IMR-90 (cell line): Measurements from ENCODE around the gene IL3RA. TPM values are rescaled to one million over a fixed set of nuclear protein-coding genes. Genes with fewer than 3 reads are reported as not detected.

Experiments used
- ATAC-seq: fragments of 200-7000 bp; cut with Tn5 transposase; 2 replicates; pipeline ENCODE4 v1.9.1; 2020; ENCODE audit warnings: low read depth, mild to moderate bottlenecking, moderate library complexity
- BruUV-seq: library from RNA; stranded (reverse); fragments of 400-500 nt; replicated peaks from 2 replicates; lab custom pipeline; 2021; lab: Mats Ljungman, UMichigan
- CTCF ChIA-PET: fragments of 300-600 bp; formaldehyde crosslinking; extraction: SDS; loops from one replicate; lab custom pipeline; 2021; ENCODE audit warnings: antibody characterized with exemption; lab: Yijun Ruan, JAX
- POLR2A ChIA-PET: fragments of 300-600 bp; sonication (Branson Sonifier 250); formaldehyde crosslinking; loops from one replicate; lab custom pipeline; 2022; ENCODE audit warnings: antibody characterized with exemption; ENCODE audit not compliant: unreplicated experiment; lab: Charles Lee
- DNase-seq: peaks from one replicate; pipeline ENCODE4 v3.0.0; 2013
- H2AFZ ChIP-seq: replicated peaks from 2 replicates; pipeline ENCODE3; 2013; ENCODE audit warnings: low read length, mild to moderate bottlenecking; ENCODE audit not compliant: poor library complexity
- H2AK5ac ChIP-seq: 2 replicates; pipeline ENCODE4 v1.6.1; 2013; ENCODE audit warnings: low read depth, low read length, inconsistent platforms
- H2AK9ac ChIP-seq: replicated peaks from 2 replicates; pipeline ENCODE3; 2013; ENCODE audit warnings: mild to moderate bottlenecking, low read depth, low read length, moderate library complexity; ENCODE audit not compliant: poor library complexity
- H2BK120ac ChIP-seq: 2 replicates; pipeline ENCODE4 v1.6.1; 2013; ENCODE audit warnings: low read depth, low read length, inconsistent platforms
- H2BK15ac ChIP-seq: 3 replicates; pipeline ENCODE4 v1.6.1; 2013; ENCODE audit warnings: low read depth, low read length, inconsistent platforms
- H2BK20ac ChIP-seq: 2 replicates; pipeline ENCODE4 v1.6.1; 2013; ENCODE audit warnings: low read depth, mild to moderate bottlenecking, inconsistent platforms, low read length, moderate library complexity
- H2BK5ac ChIP-seq: 2 replicates; pipeline ENCODE4 v1.6.1; 2013; ENCODE audit warnings: mild to moderate bottlenecking, low read depth, low read length, inconsistent platforms; ENCODE audit not compliant: poor library complexity, severe bottlenecking
- H3K14ac ChIP-seq: replicated peaks from 2 replicates; pipeline ENCODE4 v1.6.1; 2013; ENCODE audit warnings: low read depth, low read length, inconsistent platforms
- H3K18ac ChIP-seq: 2 replicates; pipeline ENCODE4 v1.6.1; 2013; ENCODE audit warnings: low read depth, low read length, control low read depth
- H3K23ac ChIP-seq: 2 replicates; pipeline ENCODE4 v1.6.1; 2013; ENCODE audit warnings: low read depth, low read length, inconsistent platforms
- H3K27ac ChIP-seq: 2 replicates; pipeline ENCODE4 v1.5.1; 2013; ENCODE audit warnings: mild to moderate bottlenecking, control low read depth, low read length; ENCODE audit not compliant: insufficient read depth
- H3K27me3 ChIP-seq: 2 replicates; pipeline ENCODE4 v1.6.1; 2013; ENCODE audit warnings: low read length; ENCODE audit not compliant: control insufficient read depth, insufficient read depth
- H3K36me3 ChIP-seq: 2 replicates; pipeline ENCODE4 v1.6.1; 2013; ENCODE audit warnings: low read length, mixed read lengths; ENCODE audit not compliant: control insufficient read depth, insufficient read depth
- H3K4ac ChIP-seq: 2 replicates; pipeline ENCODE4 v1.6.1; 2013; ENCODE audit warnings: low read depth, low read length, inconsistent platforms
- H3K4me1 ChIP-seq: 2 replicates; pipeline ENCODE4 v1.6.1; 2013; ENCODE audit warnings: low read length, mixed read lengths; ENCODE audit not compliant: control insufficient read depth, insufficient read depth
- H3K4me2 ChIP-seq: 2 replicates; pipeline ENCODE4 v1.6.1; 2013; ENCODE audit warnings: low read depth, mild to moderate bottlenecking, control low read depth, low read length, moderate library complexity
- H3K4me3 ChIP-seq: 2 replicates; pipeline ENCODE4 v1.5.1; 2013; ENCODE audit warnings: low read depth, mild to moderate bottlenecking, control low read depth, low read length, moderate library complexity; ENCODE audit not compliant: insufficient read depth
- H3K56ac ChIP-seq: 2 replicates; pipeline ENCODE4 v1.6.1; 2013; ENCODE audit warnings: low read length, inconsistent platforms; ENCODE audit not compliant: insufficient read depth; ENCODE audit errors: extremely low read depth
- H3K79me1 ChIP-seq, 2 experiments: 2 replicates each; pipeline ENCODE4 v1.6.1; 2013; ENCODE audit warnings: low read length in 2 of 2, inconsistent platforms in 1 of 2, low read depth in 1 of 2
- H3K9ac ChIP-seq: 2 replicates; pipeline ENCODE4 v1.6.1; 2013; ENCODE audit warnings: low read depth, low read length, control low read depth
- H3K9me1 ChIP-seq: 2 replicates; pipeline ENCODE4 v1.6.1; 2013; ENCODE audit warnings: low read length, inconsistent platforms; ENCODE audit not compliant: insufficient read depth
- H3K9me3 ChIP-seq: 2 replicates; pipeline ENCODE4 v1.6.1; 2013; ENCODE audit warnings: low read length; ENCODE audit not compliant: control insufficient read depth, insufficient read depth
- H4K20me1 ChIP-seq: 2 replicates; pipeline ENCODE4 v1.6.1; 2013; ENCODE audit warnings: low read length, inconsistent platforms; ENCODE audit not compliant: insufficient read depth
- H4K5ac ChIP-seq: 2 replicates; pipeline ENCODE4 v1.6.1; 2013; ENCODE audit warnings: mild to moderate bottlenecking, low read depth, low read length, control low read depth
- H4K8ac ChIP-seq, 2 experiments: 2 replicates each; pipeline ENCODE4 v1.6.1; 2013; ENCODE audit warnings: low read depth in 2 of 2, low read length in 2 of 2, control low read depth in 1 of 2, inconsistent platforms in 1 of 2
- H4K91ac ChIP-seq: 2 replicates; pipeline ENCODE4 v1.6.1; 2013; ENCODE audit warnings: low read depth, low read length, inconsistent platforms; ENCODE audit not compliant: insufficient read depth
- CHD1 ChIP-seq: IDR thresholded peaks from 2 replicates; pipeline ENCODE4 v1.6.1; 2012; ENCODE audit warnings: low read depth, low read length, improper control_type of control experiment
- ELK1 ChIP-seq: fragments of 150-350 bp; IDR thresholded peaks from 2 replicates; pipeline ENCODE4 v1.6.1; 2016; ENCODE audit warnings: low read depth, mild to moderate bottlenecking, low read length, moderate library complexity, borderline replicate concordance
- MAFK ChIP-seq: IDR thresholded peaks from 2 replicates; pipeline ENCODE4 v1.6.1; 2012; ENCODE audit warnings: low read depth, low read length, improper control_type of control experiment
- MAZ ChIP-seq: IDR thresholded peaks from 2 replicates; pipeline ENCODE4 v1.6.1; 2012; ENCODE audit warnings: low read depth, mild to moderate bottlenecking, low read length, improper control_type of control experiment, moderate library complexity, borderline replicate concordance
- MXI1 ChIP-seq: IDR thresholded peaks from 2 replicates; pipeline ENCODE4 v1.6.1; 2012; ENCODE audit warnings: low read depth, mild to moderate bottlenecking, low read length, moderate library complexity, borderline replicate concordance
- NFE2L2 ChIP-seq: fragments of 150-350 bp; IDR thresholded peaks from 2 replicates; pipeline ENCODE4 v1.6.1; 2016; ENCODE audit warnings: low read depth, mild to moderate bottlenecking, low read length
- POLR2A ChIP-seq: IDR thresholded peaks from 2 replicates; pipeline ENCODE4 v1.6.1; 2012; ENCODE audit warnings: mild to moderate bottlenecking, low read depth, low read length
- SMC3 ChIP-seq: fragments of 150-350 bp; IDR thresholded peaks from 2 replicates; pipeline ENCODE4 v1.6.1; 2016; ENCODE audit warnings: low read depth, mild to moderate bottlenecking, antibody characterized with exemption, low read length, moderate library complexity
- WGBS, 2 experiments: methylation state at CpG; one replicate each; pipeline versions ENCODE4 v1.1.5 to v1.1.7; 2013; ENCODE audit warnings: missing lambda C conversion rate in 2 of 2; ENCODE audit not compliant: insufficient read length in 1 of 2; ENCODE audit errors: extremely low coverage in 2 of 2; 5-methylcytosine and 5-hydroxymethylcytosine counted together
- dilution Hi-C: fragments of 300-500 bp; cut with HindIII; formaldehyde crosslinking; loops from one replicate; pipeline ENCODE4 v1.14.3; 2018; ENCODE audit warnings: low sequenced_read_pairs; ENCODE audit not compliant: unreplicated experiment
- in situ Hi-C: fragments of 300-500 bp; cut with MboI; formaldehyde crosslinking; loops from 3 replicates; pipeline ENCODE4 v1.14.3; 2019; ENCODE audit warnings: low sequenced_read_pairs, inconsistent platforms, mixed read lengths
- intact Hi-C: fragments of 100-400 bp; cut with micrococcal nuclease; formaldehyde crosslinking; loops from 2 replicates; pipeline ENCODE4 v1.10.0; 2022
- polyA plus RNA-seq, 3 experiments: library from polyadenylated mRNA; depleted of rRNA; stranded (reverse); fragments of >200 nt; gene quantifications; 2 replicates each; pipeline ENCODE4 v1.2.3, GENCODE V29; 2012; ENCODE audit warnings: low replicate concordance in 1 of 3
- total RNA-seq: library from RNA; depleted of rRNA; stranded (reverse); fragments of >200 nt; gene quantifications from 2 replicates; pipeline ENCODE4 v1.2.3, GENCODE V29; 2012

Gene IL3RA
- total and polyA plus RNA-seq, 2 of the 4 experiments (the other 2 are of a cell fraction) = not detected

GRCh38 chrX:1387141-1387776 lies 50.7 kb downstream of the IL3RA start (continued):
- no peak for TF ChIP-seq MXI1
- no peak for TF ChIP-seq POLR2A
- TF ChIP-seq SMC3 = no peak
- no peak for TF ChIP-seq MAZ
- TF ChIP-seq NFE2L2 = no peak

DNA sequence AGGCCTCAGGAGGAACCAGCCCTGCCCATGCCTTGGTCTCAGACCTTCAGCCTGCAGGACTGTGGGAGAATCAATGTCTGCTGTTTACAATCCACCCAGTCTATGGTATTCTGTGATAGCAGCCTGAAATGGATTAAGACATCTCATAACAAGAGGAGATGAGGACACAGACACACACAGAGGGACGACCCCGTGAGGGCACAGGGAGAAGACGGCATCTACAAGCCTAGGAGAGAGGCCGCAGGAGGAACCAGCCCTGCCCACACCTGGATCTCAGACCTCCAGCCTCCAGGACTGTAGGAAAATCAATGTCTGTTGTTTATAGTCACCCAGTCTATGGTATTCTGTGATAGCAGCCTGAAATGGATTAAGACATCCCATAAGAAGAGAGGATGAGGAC lies 52.1 kb downstream of the IL3RA start:
- H3K4me2 ChIP-seq = no peak overlapping the region
- TF ChIP-seq MXI1 (no peak), CHD1 (no peak), MAFK (no peak), ELK1 (no peak), MAZ (no peak), POLR2A (no peak), SMC3 (no peak)
- WGBS, 2 experiments = no CpG with 5 or more reads among the region's 4 CpGs

More for the DNA sequence above, 52.1 kb downstream of the IL3RA start:
- Histone ChIP-seq H2AFZ (no peak overlapping the region), H3K14ac (no peak overlapping the region), H3K9me1 (peaks cover 6% of the 10 kb centered on the region; the same call in 1 of the 2 replicates), H4K20me1 (peaks cover 78% of the 10 kb centered on the region), H4K8ac (no peak overlapping the region), H2BK120ac (no peak overlapping the region), H2AK5ac (no peak overlapping the region), H2BK20ac (no peak overlapping the region), H3K79me1 (peaks cover under 1 to 45% of the 10 kb centered on the region in 2 experiments), H3K18ac (no peak overlapping the region), H2BK15ac (no peak overlapping the region), H3K4me1 (no peaks in the 10 kb centered on the region), H4K91ac (no peak overlapping the region), H2BK5ac (no peak overlapping the region), H3K9me3 (no peaks in the 10 kb centered on the region), H3K56ac (no peak overlapping the region), H3K9ac (no peak overlapping the region), H3K4me3 (no peak overlapping the region), H3K27ac (no peak overlapping the region), H3K27me3 (no peaks in the 10 kb centered on the region), H2AK9ac (no peak overlapping the region), H4K5ac (no peak overlapping the region), H3K4ac (no peak overlapping the region), H3K23ac (no peak overlapping the region), H3K36me3 (peaks cover 63% of the 10 kb centered on the region)
- in situ Hi-C loops = no loop called here
- ChIA-PET POLR2A (no interaction called here), CTCF (no interaction called here)
- no TSS peak for BruUV-seq
- intact Hi-C loops = no loop called here
- dilution Hi-C loops = no loop called here
- ATAC-seq (no peak), DNase-seq (no peak)
